Stomach (tissue), 4 donors: ENCODE data around the gene ABCG5.

Experiments used
- CTCF ChIP-seq, 7 experiments: fragments of 450-650 bp in 4 of 7; fragments of 200-600 bp in 3 of 7; sonication (generic) in 3 of 7; IDR thresholded peaks; one replicate each; pipeline ENCODE4 v1.5.1; 2016 to 2019; ENCODE audit warnings: antibody characterized with exemption in 7 of 7, control low read depth in 2 of 7, mild to moderate bottlenecking in 1 of 7
- EP300 ChIP-seq: sonication (generic); formaldehyde crosslinking; IDR thresholded peaks from one replicate; pipeline ENCODE4 v1.6.1; 2017; ENCODE audit warnings: antibody characterized with exemption
- POLR2AphosphoS5 ChIP-seq, 3 donors: sonication (generic); formaldehyde crosslinking; IDR thresholded peaks; one replicate each; pipeline ENCODE4 v1.6.1; 2016; ENCODE audit warnings: antibody characterized with exemption in 3 of 3

DNA sequence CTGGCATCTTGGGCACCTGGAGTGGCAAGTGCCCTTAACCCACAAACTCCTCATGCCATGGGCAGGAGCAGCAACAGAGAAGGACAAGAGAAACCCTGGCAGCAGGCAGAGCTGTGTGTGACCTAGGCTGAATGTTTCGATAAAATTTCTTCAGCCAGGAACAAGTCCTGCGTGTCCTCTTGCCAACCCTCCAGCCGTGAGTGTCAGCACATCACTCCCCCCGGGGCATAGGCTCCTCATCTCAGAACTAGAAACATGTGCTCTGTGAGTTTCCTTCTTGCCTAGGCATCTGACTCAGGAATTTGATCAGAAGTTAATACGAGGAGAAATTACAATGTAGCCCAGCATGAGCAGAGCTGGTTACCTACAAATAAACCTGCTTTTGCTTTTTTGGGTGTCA, 2.3 kb upstream of the ABCG5 start:
- TF ChIP-seq CTCF (IDR thresholded peaks at IDR 0.05) = no peak
- no peak for TF ChIP-seq POLR2AphosphoS5 (IDR thresholded peaks at IDR 0.05)
- TF ChIP-seq EP300 = no peak
